ENCODE measurements around the gene SLC6A6.

- TF ChIP-seq POLR2A (IDR thresholded peaks at IDR 0.05): no peak
- no peak for TF ChIP-seq CTCF (IDR thresholded peaks at IDR 0.05)
Observed at GRCh38 chr3:14472471-14473351, 70.3 kb downstream of the SLC6A6 start.

Data from body of pancreas (tissue), 4 donors.